Neural cell (in vitro differentiated cells): ENCODE measurements around the gene FURIN. TPM values are rescaled to one million over a fixed set of nuclear protein-coding genes. Genes with fewer than 3 reads are reported as not detected.

Experiments used
- H2AFZ ChIP-seq: fragments of 200-600, 300-800 bp; sonication (generic), shearing (Covaris generic); 2 replicates; pipeline ENCODE4 v1.6.0; 2014; ENCODE audit warnings: low read depth, mild to moderate bottlenecking, antibody characterized with exemption, low read length, moderate library complexity
- H3F3A ChIP-seq: fragments of 200-600 bp; shearing (Covaris generic); 2 replicates; pipeline ENCODE4 v1.6.1; 2016; ENCODE audit warnings: mild to moderate bottlenecking, moderate library complexity, mixed read lengths, antibody characterized with exemption, low read length; ENCODE audit not compliant: insufficient read depth, poor library complexity, severe bottlenecking
- H3K27ac ChIP-seq: fragments of 200-600, 300-800 bp; sonication (generic), shearing (Covaris generic); 2 replicates; pipeline ENCODE4 v1.5.1; 2014; ENCODE audit warnings: mild to moderate bottlenecking, low read length, moderate library complexity
- H3K27me3 ChIP-seq: fragments of 300-800, 200-600 bp; sonication (generic), shearing (Covaris generic); 2 replicates; pipeline ENCODE4 v1.6.0; 2014; ENCODE audit warnings: mild to moderate bottlenecking, low read depth, low read length, moderate library complexity; ENCODE audit not compliant: insufficient read depth
- H3K36me3 ChIP-seq: fragments of 300-800, 200-600 bp; sonication (generic), shearing (Covaris generic); 2 replicates; pipeline ENCODE4 v1.5.1; 2014; ENCODE audit warnings: mild to moderate bottlenecking, antibody characterized with exemption, low read length, moderate library complexity; ENCODE audit not compliant: insufficient read depth
- H3K4me2 ChIP-seq: fragments of 300-800, 200-600 bp; sonication (generic), shearing (Covaris generic); 2 replicates; pipeline ENCODE4 v1.6.0; 2014; ENCODE audit warnings: mild to moderate bottlenecking, low read length
- H3K4me3 ChIP-seq: fragments of 300-800, 200-600 bp; sonication (generic), shearing (Covaris generic); 2 replicates; pipeline ENCODE4 v1.5.1; 2014; ENCODE audit warnings: mild to moderate bottlenecking, low read length, moderate library complexity
- H3K79me2 ChIP-seq: fragments of 200-600 bp; shearing (Covaris generic); replicated peaks from 2 replicates; pipeline ENCODE4 v1.6.0; 2014; ENCODE audit warnings: mild to moderate bottlenecking, low read length, moderate library complexity; ENCODE audit not compliant: insufficient read depth
- H3K9ac ChIP-seq: fragments of 300-800, 200-600 bp; sonication (generic), shearing (Covaris generic); 2 replicates; pipeline ENCODE4 v1.6.1; 2016; ENCODE audit warnings: mild to moderate bottlenecking, low read length, mixed read lengths
- H3K9me2 ChIP-seq: fragments of 200-600 bp; shearing (Covaris generic); 2 replicates; pipeline ENCODE4 v1.6.1; 2016; ENCODE audit warnings: mild to moderate bottlenecking, low read length, mixed read lengths; ENCODE audit not compliant: insufficient read depth
- H3K9me3 ChIP-seq: fragments of 200-600, 300-800 bp; sonication (generic), shearing (Covaris generic); 2 replicates; pipeline ENCODE4 v1.6.1; 2016; ENCODE audit warnings: mild to moderate bottlenecking, mixed run types, low read length, moderate library complexity, mixed read lengths
- H4K20me1 ChIP-seq: fragments of 200-600 bp; shearing (Covaris generic); 2 replicates; pipeline ENCODE4 v1.6.1; 2016; ENCODE audit warnings: mild to moderate bottlenecking, mixed run types; ENCODE audit not compliant: insufficient read depth
- CTCF ChIP-seq: fragments of 450-650 bp; IDR thresholded peaks from 2 replicates; pipeline ENCODE4 v1.5.1; 2014; ENCODE audit warnings: antibody characterized with exemption, mild to moderate bottlenecking, moderate library complexity; ENCODE audit not compliant: poor library complexity, severe bottlenecking
- EP300 ChIP-seq: fragments of 450-650 bp; conservative IDR thresholded peaks from 2 replicates; pipeline ENCODE4 v1.6.1; 2014; ENCODE audit warnings: antibody characterized with exemption, mild to moderate bottlenecking, moderate library complexity; ENCODE audit not compliant: poor library complexity, severe bottlenecking
- EZH2 ChIP-seq: fragments of 200-600, 300-800 bp; shearing (Covaris generic), sonication (generic); IDR thresholded peaks from 2 replicates; pipeline ENCODE4 v1.6.1; 2014; ENCODE audit warnings: antibody characterized with exemption, low read length, borderline replicate concordance, mild to moderate bottlenecking; ENCODE audit not compliant: insufficient read depth, poor library complexity, severe bottlenecking
- MXI1 ChIP-seq: fragments of 450-650 bp; conservative IDR thresholded peaks from 2 replicates; pipeline ENCODE4 v1.6.1; 2014; ENCODE audit warnings: antibody characterized with exemption, mild to moderate bottlenecking; ENCODE audit not compliant: poor library complexity, severe bottlenecking
- POLR2AphosphoS5 ChIP-seq: IDR thresholded peaks from 2 replicates; pipeline ENCODE4 v1.6.1; 2012
- RAD21 ChIP-seq: fragments of 450-650 bp; conservative IDR thresholded peaks from 2 replicates; pipeline ENCODE4 v1.6.1; 2014; ENCODE audit warnings: antibody characterized with exemption, mild to moderate bottlenecking, moderate library complexity
- REST ChIP-seq: IDR thresholded peaks from 2 replicates; pipeline ENCODE4 v1.6.1; 2012; ENCODE audit warnings: borderline replicate concordance
- SMC3 ChIP-seq: fragments of 450-650 bp; conservative IDR thresholded peaks from 2 replicates; pipeline ENCODE4 v1.6.1; 2014; ENCODE audit warnings: antibody characterized with exemption, mild to moderate bottlenecking, moderate library complexity; ENCODE audit not compliant: poor library complexity
- TAF1 ChIP-seq: IDR thresholded peaks from 2 replicates; pipeline ENCODE4 v1.6.1; 2012; ENCODE audit warnings: low read depth
- polyA plus RNA-seq: library from polyadenylated mRNA; depleted of rRNA; stranded (reverse); fragments of >200 nt; gene quantifications from 2 replicates; pipeline ENCODE4 v1.2.3, GENCODE V29; 2014

Gene FURIN
- polyA plus RNA-seq, 1 donor from 2014 or later, result 4.3 TPM

- Histone ChIP-seq H3K27me3 (no peaks in the 10 kb centered on the region), H3K36me3 (no peaks in the 10 kb centered on the region), H3K4me2 (no peak overlapping the region), H3K9me2 (no peaks in the 10 kb centered on the region), H3K79me2 (no peaks in the 10 kb centered on the region), H2AFZ (no peak overlapping the region), H4K20me1 (no peaks in the 10 kb centered on the region), H3K27ac (no peak overlapping the region), H3K4me3 (no peak overlapping the region), H3F3A (no peaks in the 10 kb centered on the region), H3K9ac (no peak overlapping the region), H3K9me3 (no peaks in the 10 kb centered on the region)
- TF ChIP-seq POLR2AphosphoS5 (no peak), TAF1 (no peak), MXI1 (no peak), REST (no peak), CTCF (no peak)
These were observed 13.8 kb downstream of the FURIN start for GRCh38 chr15:90881978-90882721.

- Histone ChIP-seq H3F3A (no peaks in the 10 kb centered on the region), H3K36me3 (no peaks in the 10 kb centered on the region), H3K4me2 (no peak overlapping the region)
These were observed 14.6 kb downstream of the FURIN start for GRCh38 chr15:90882781-90883525.

More at GRCh38 chr15:90882781-90883525, 14.6 kb downstream of the FURIN start:
- H3K9me2 ChIP-seq, result no peaks in the 10 kb centered on the region
- no peak overlapping the region for H3K4me3 ChIP-seq
- H3K9me3 ChIP-seq, result no peaks in the 10 kb centered on the region
- H3K9ac ChIP-seq, result no peak overlapping the region
- H4K20me1 ChIP-seq, result no peaks in the 10 kb centered on the region
- H3K79me2 ChIP-seq, result no peaks in the 10 kb centered on the region
- no peak overlapping the region for H3K27ac ChIP-seq
- no peaks in the 10 kb centered on the region for H3K27me3 ChIP-seq
- H2AFZ ChIP-seq, result no peak overlapping the region
- no peak for TF ChIP-seq TAF1
- no peak for TF ChIP-seq REST
- TF ChIP-seq EZH2, result no peak
- TF ChIP-seq CTCF, result no peak
- TF ChIP-seq RAD21, result no peak
- no peak for TF ChIP-seq POLR2AphosphoS5
- no peak for TF ChIP-seq EP300
- no peak for TF ChIP-seq SMC3
- no peak for TF ChIP-seq MXI1
